HepG2 (cell line): Measurements from ENCODE around the gene ACO1. TPM values are rescaled to one million over a fixed set of nuclear protein-coding genes. Genes with fewer than 3 reads are reported as not detected.
A peak's percentile ranks its signal among the peaks of the same experiment; 100 is the strongest.

Experiments
- ATAC-seq: fragments of 200-7000 bp; cut with Tn5 transposase; 3 replicates; pipeline ENCODE4 v1.9.1; 2020; ENCODE audit warnings: mild to moderate bottlenecking, moderate library complexity
- BruUV-seq: library from RNA; stranded (reverse); fragments of 400-500 nt; replicated peaks from 2 replicates; lab custom pipeline; 2021; lab: Mats Ljungman, UMichigan
- CTCF ChIA-PET: fragments of 300-600 bp; formaldehyde crosslinking; extraction: SDS; loops from one replicate; lab custom pipeline; 2021; ENCODE audit warnings: low total read pairs, inconsistent platforms, low intra/inter-chr PET ratio; lab: Yijun Ruan, JAX
- POLR2A ChIA-PET: fragments of 350-600 bp; sonication (Branson Sonifier 250); formaldehyde crosslinking; loops from one replicate; lab custom pipeline; 2020; ENCODE audit warnings: antibody characterized with exemption, inconsistent platforms; lab: Yijun Ruan, JAX
- DNase-seq: peaks from one replicate; pipeline ENCODE4 v3.0.0-alpha.2; 2015; ENCODE audit warnings: low spot score
- FAIRE-seq: peaks from 3 replicates; lab custom pipeline; 2011; peaks lifted over from hg19 to GRCh38; lab: Jason Lieb, UNC
- H2AFZ ChIP-seq: one replicate; pipeline ENCODE4 v1.6.1; 2011; ENCODE audit warnings: low read length, inconsistent platforms
- H3K27ac ChIP-seq: fragments of 300-600 bp; 3 replicates; pipeline ENCODE4 v1.8.0; 2011; ENCODE audit warnings: mixed run types, mild to moderate bottlenecking, mixed read lengths, low read length, inconsistent platforms; ENCODE audit not compliant: insufficient read depth; ENCODE audit errors: extremely low read length
- H3K27me3 ChIP-seq, 2 experiments: fragments of 200-600 bp in 1 of 2; 2 replicates in 1 of 2; 3 replicates in 1 of 2; pipeline versions ENCODE4 v1.6.0 to v1.8.0; 2011; ENCODE audit warnings: low read length in 2 of 2, mild to moderate bottlenecking in 2 of 2, moderate library complexity in 2 of 2, inconsistent platforms in 1 of 2; ENCODE audit not compliant: insufficient read depth in 2 of 2, control insufficient read depth in 1 of 2
- H3K36me3 ChIP-seq, 2 experiments: fragments of 200-600 bp in 1 of 2; replicated peaks in 1 of 2; 2 replicates in 1 of 2; 3 replicates in 1 of 2; pipeline versions ENCODE4 v1.5.1 to v1.8.0; 2011; ENCODE audit warnings: low read length in 2 of 2, inconsistent platforms in 1 of 2; ENCODE audit not compliant: insufficient read depth in 2 of 2, control insufficient read depth in 1 of 2
- H3K4me1 ChIP-seq: 2 replicates; pipeline ENCODE4 v1.5.1; 2012; ENCODE audit warnings: low read length, inconsistent platforms; ENCODE audit not compliant: insufficient read depth
- H3K4me2 ChIP-seq: 2 replicates; pipeline ENCODE4 v1.6.0; 2011; ENCODE audit warnings: low read depth, low read length, inconsistent platforms
- H3K4me3 ChIP-seq, 3 experiments: fragments of 200-600 bp in 1 of 3; sonication (generic), shearing (Covaris generic) in 1 of 3; replicated peaks in 1 of 3; 2 replicates each; pipeline ENCODE4 v1.5.1; 2011 to 2016; ENCODE audit warnings: low read length in 3 of 3, inconsistent platforms in 2 of 3, low read depth in 2 of 3, mild to moderate bottlenecking in 2 of 3, control low read depth in 1 of 3, mixed read lengths in 1 of 3; ENCODE audit not compliant: insufficient read depth in 1 of 3
- H3K79me2 ChIP-seq: one replicate; pipeline ENCODE4 v1.6.1; 2011; ENCODE audit warnings: low read length, inconsistent platforms; ENCODE audit not compliant: insufficient read depth
- H3K9ac ChIP-seq: 2 replicates; pipeline ENCODE4 v1.6.0; 2011; ENCODE audit warnings: mild to moderate bottlenecking, low read depth, low read length, inconsistent platforms; ENCODE audit not compliant: insufficient read depth
- H3K9me3 ChIP-seq: 2 replicates; pipeline ENCODE4 v1.5.1; 2012; ENCODE audit warnings: mild to moderate bottlenecking, low read length
- H4K20me1 ChIP-seq: 2 replicates; pipeline ENCODE4 v1.6.0; 2011; ENCODE audit warnings: inconsistent platforms, mild to moderate bottlenecking, low read length, moderate library complexity; ENCODE audit not compliant: insufficient read depth
- AHR ChIP-seq: IDR thresholded peaks from 2 replicates; pipeline ENCODE4 v1.6.1; 2018; ENCODE audit warnings: missing genetic modification reagents, missing compliant biosample characterization
- BCL6 ChIP-seq: IDR thresholded peaks from 2 replicates; pipeline ENCODE4 v1.6.1; 2016; ENCODE audit warnings: missing genetic modification reagents, missing compliant biosample characterization
- BORCS8-MEF2B ChIP-seq: sonication (generic); formaldehyde crosslinking; IDR thresholded peaks from 2 replicates; pipeline ENCODE4 v1.8.0; 2022; ENCODE audit warnings: mild to moderate bottlenecking, missing genetic modification reagents
- EP300 ChIP-seq, 3 experiments: sonication (generic) in 1 of 3; formaldehyde crosslinking in 1 of 3; IDR thresholded peaks; 2 replicates each; pipeline versions ENCODE4 v1.5.1 to v1.6.1; 2011 to 2020; ENCODE audit warnings: low read depth in 2 of 3, low read length in 2 of 3, borderline replicate concordance in 1 of 3, improper control_type of control experiment in 1 of 3, mild to moderate bottlenecking in 1 of 3, missing genetic modification reagents in 1 of 3, moderate library complexity in 1 of 3
- HES4 ChIP-seq: sonication (generic); formaldehyde crosslinking; IDR thresholded peaks from 2 replicates; pipeline ENCODE4 v1.9.0; 2021; ENCODE audit warnings: mild to moderate bottlenecking, missing genetic modification reagents, borderline replicate concordance
- JDP2 ChIP-seq: sonication (generic); formaldehyde crosslinking; IDR thresholded peaks from 2 replicates; pipeline ENCODE4 v1.8.1; 2022; ENCODE audit warnings: missing genetic modification reagents, borderline replicate concordance
- KAT7 ChIP-seq: IDR thresholded peaks from 2 replicates; pipeline ENCODE4 v1.6.1; 2018; ENCODE audit warnings: borderline replicate concordance, missing compliant biosample characterization
- KMT2B ChIP-seq: IDR thresholded peaks from 2 replicates; pipeline ENCODE4 v1.6.1; 2016; ENCODE audit warnings: missing genetic modification reagents, missing compliant biosample characterization
- NCOA2 ChIP-seq: sonication (generic); formaldehyde crosslinking; IDR thresholded peaks from 2 replicates; pipeline ENCODE4 v1.8.0; 2022; ENCODE audit warnings: inconsistent platforms
- PATZ1 ChIP-seq: sonication (generic); formaldehyde crosslinking; IDR thresholded peaks from 2 replicates; pipeline ENCODE4 v1.4.0; 2020; ENCODE audit warnings: missing genetic modification reagents
- SALL1 ChIP-seq: sonication (generic); formaldehyde crosslinking; IDR thresholded peaks from 2 replicates; pipeline ENCODE4 v1.8.0; 2022; ENCODE audit warnings: mild to moderate bottlenecking, missing genetic modification reagents
- SAP130 ChIP-seq: IDR thresholded peaks from 2 replicates; pipeline ENCODE4 v1.6.1; 2016; ENCODE audit warnings: low read depth
- SOX5 ChIP-seq: IDR thresholded peaks from 2 replicates; pipeline ENCODE4 v1.6.1; 2016; ENCODE audit warnings: borderline replicate concordance
- STAG1 ChIP-seq: sonication (generic); formaldehyde crosslinking; IDR thresholded peaks from 2 replicates; pipeline ENCODE4 v1.4.0; 2020; ENCODE audit warnings: missing genetic modification reagents
- TEAD2 ChIP-seq: sonication (generic); formaldehyde crosslinking; IDR thresholded peaks from 2 replicates; pipeline ENCODE4 v1.9.0; 2021; ENCODE audit warnings: missing genetic modification reagents
- ZBTB38 ChIP-seq: sonication (generic); formaldehyde crosslinking; IDR thresholded peaks from 2 replicates; pipeline ENCODE4 v1.5.1; 2020; ENCODE audit warnings: mild to moderate bottlenecking, missing genetic modification reagents
- ZFX ChIP-seq: sonication (generic); formaldehyde crosslinking; IDR thresholded peaks from 2 replicates; pipeline ENCODE4 v1.4.0; 2020; ENCODE audit warnings: mild to moderate bottlenecking, low read depth, missing genetic modification reagents, moderate library complexity
- ZMYM2 ChIP-seq: sonication (generic); formaldehyde crosslinking; IDR thresholded peaks from 2 replicates; pipeline ENCODE4 v1.8.0; 2022; ENCODE audit warnings: mild to moderate bottlenecking, missing genetic modification reagents
- ZNF329 ChIP-seq: sonication (generic); formaldehyde crosslinking; IDR thresholded peaks from 2 replicates; pipeline ENCODE4 v1.9.0; 2021; ENCODE audit warnings: low read depth, mild to moderate bottlenecking, missing genetic modification reagents
- ZNF337 ChIP-seq: sonication (generic); formaldehyde crosslinking; IDR thresholded peaks from 2 replicates; pipeline ENCODE4 v1.5.1; 2020; ENCODE audit warnings: missing genetic modification reagents, low read depth, mild to moderate bottlenecking, borderline replicate concordance
- ZNF501 ChIP-seq: sonication (generic); formaldehyde crosslinking; IDR thresholded peaks from 2 replicates; pipeline ENCODE4 v1.5.1; 2020; ENCODE audit warnings: mild to moderate bottlenecking, moderate library complexity, missing genetic modification reagents
- ZNF879 ChIP-seq: sonication (generic); formaldehyde crosslinking; IDR thresholded peaks from 2 replicates; pipeline ENCODE4 v1.8.1; 2023; ENCODE audit warnings: missing genetic modification reagents
- WGBS: methylation state at CpG from one replicate; pipeline ENCODE4 v1.1.6; 2017; ENCODE audit warnings: low lambda C conversion rate; 5-methylcytosine and 5-hydroxymethylcytosine counted together
- in situ Hi-C: cut with HindIII; loops from 2 replicates; pipeline ENCODE4 v1.10.0; 2017; ENCODE audit warnings: low pct_unique_long_range_greater_than_20kb; ENCODE audit not compliant: extremely low pct_ligation_motif_present
- intact Hi-C: fragments of 100-400 bp; cut with micrococcal nuclease; formaldehyde crosslinking; loops from one replicate; pipeline ENCODE4 v1.10.0; 2022; ENCODE audit not compliant: unreplicated experiment
- polyA plus RNA-seq, 8 experiments: library from polyadenylated mRNA; depleted of rRNA in 3 of 8; stranded (reverse) in 7 of 8; unstranded in 1 of 8; fragments of >200 nt; fragmentation: Illumina TruSeq in 4 of 8; extraction: Trizol in 4 of 8; gene quantifications; 2 replicates each; pipeline versions ENCODE4 v1.2.1 to v1.2.3, GENCODE V29; 2011 to 2016; ENCODE audit warnings: low read depth in 4 of 8, missing spikeins in 1 of 8, mixed read lengths in 1 of 8; ENCODE audit not compliant: insufficient read depth in 1 of 8
- total RNA-seq, 5 experiments: library from RNA; depleted of rRNA; stranded (reverse); fragments of >200 nt; fragmentation: Illumina TruSeq; extraction: Trizol; gene quantifications; 2 replicates each; pipeline ENCODE4 v1.2.3, GENCODE V29; 2016; ENCODE audit warnings: low read depth in 1 of 5
- TF ChIP-seq, protein P1 (sequence below): IDR thresholded peaks from 2 replicates; pipeline ENCODE4 v1.6.1; 2016; ENCODE audit warnings: low read depth, borderline replicate concordance
- TF ChIP-seq, protein P2 (sequence below): sonication (generic); formaldehyde crosslinking; IDR thresholded peaks from 2 replicates; pipeline ENCODE4 v1.5.1; 2020; ENCODE audit warnings: missing genetic modification reagents, mild to moderate bottlenecking, borderline replicate concordance

ACO1 gene
- total and polyA plus RNA-seq, 2 of the 13 experiments (the other 11 are each of a cell fraction or from before 2014, with no cell fraction given), result 20.1 to 48.2 TPM

DNA sequence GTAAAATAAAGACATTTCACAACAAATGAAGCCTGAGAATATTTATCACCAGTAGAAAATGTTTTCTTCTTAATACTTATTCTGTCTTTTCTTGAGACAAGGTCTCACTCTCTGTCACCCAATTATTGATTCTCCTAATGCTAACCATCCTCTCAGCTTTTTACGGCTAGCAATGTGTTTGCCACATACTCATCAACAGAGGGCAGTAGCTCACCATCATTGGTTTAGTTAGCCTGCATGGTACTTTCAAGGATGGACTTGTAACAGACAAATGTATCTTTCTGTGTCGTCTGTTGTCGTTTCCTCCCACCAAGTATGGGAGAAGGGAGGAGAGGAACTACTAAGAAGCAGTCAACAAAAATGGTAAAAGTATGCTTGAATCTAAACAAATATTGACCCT, 5.9 kb upstream of the ACO1 start:
- DNase-seq, result peak; percentile 76
- no peak for TF ChIP-seq KMT2B (CRISPR knock-in tag)
- no peak for TF ChIP-seq BORCS8-MEF2B (CRISPR knock-in tag)
- TF ChIP-seq SALL1 (CRISPR knock-in tag), result no peak
- no peak for TF ChIP-seq KAT7 (CRISPR knock-in tag)
- TF ChIP-seq ZFX (CRISPR knock-in tag), result no peak
- TF ChIP-seq BCL6, result 0 out of 2 replicates have a peak, but pooled peaks have one; percentile 21
- TF ChIP-seq ZBTB38 (CRISPR knock-in tag), result no peak
- no peak for TF ChIP-seq ZMYM2
- TF ChIP-seq STAG1 (CRISPR knock-in tag), result peak; percentile 98
- TF ChIP-seq SOX5 (CRISPR knock-in tag), result no peak
- peak; percentile 42; the same call in 1 of the 2 replicates for TF ChIP-seq SAP130 (CRISPR knock-in tag)
- no peak for TF ChIP-seq AHR (CRISPR knock-in tag)
- TF ChIP-seq ZNF337 (CRISPR knock-in tag), result no peak
- no peak for TF ChIP-seq TEAD2
- peak; percentile 32; the same call in 1 of the 2 replicates for TF ChIP-seq NCOA2 (CRISPR knock-in tag)
- TF ChIP-seq JDP2 (CRISPR knock-in tag), result no peak
- TF ChIP-seq, protein P1, sequence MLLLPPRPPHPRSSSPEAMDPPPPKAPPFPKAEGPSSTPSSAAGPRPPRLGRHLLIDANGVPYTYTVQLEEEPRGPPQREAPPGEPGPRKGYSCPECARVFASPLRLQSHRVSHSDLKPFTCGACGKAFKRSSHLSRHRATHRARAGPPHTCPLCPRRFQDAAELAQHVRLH (CRISPR knock-in tag), result no peak
- no peak for TF ChIP-seq EP300 (IDR thresholded peaks at IDR 0.05; ENCODE audit: low read depth in 2 of 2, low read length in 2 of 2)
- TF ChIP-seq EP300 (CRISPR knock-in tag; IDR thresholded peaks at IDR 0.05; ENCODE audit: borderline replicate concordance), result no peak
- no peak for TF ChIP-seq ZNF501 (CRISPR knock-in tag)
- no peak for TF ChIP-seq PATZ1 (CRISPR knock-in tag)
- no peak for TF ChIP-seq ZNF329 (CRISPR knock-in tag)
- TF ChIP-seq ZNF879, result no peak
- no peak for TF ChIP-seq HES4 (CRISPR knock-in tag)
- TF ChIP-seq, protein P2, sequence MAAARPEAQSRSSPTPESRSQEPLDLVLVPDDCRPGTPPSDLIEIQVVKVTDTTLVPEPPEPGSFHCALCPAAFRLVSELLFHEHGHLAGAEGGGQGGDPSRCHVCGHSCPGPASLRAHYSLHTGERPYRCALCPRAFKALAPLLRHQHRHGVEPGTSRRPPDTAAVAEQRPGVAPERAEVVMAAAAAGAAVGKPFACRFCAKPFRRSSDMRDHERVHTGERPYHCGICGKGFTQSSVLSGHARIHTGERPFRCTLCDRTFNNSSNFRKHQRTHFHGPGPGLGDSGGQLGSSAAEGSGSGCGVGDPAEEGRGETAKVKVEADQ (CRISPR knock-in tag), result no peak

More for the DNA sequence above, 5.9 kb upstream of the ACO1 start:
- peak overlapping the region; percentile 50 for H3K4me2 ChIP-seq
- H3K27ac ChIP-seq, result no peak overlapping the region
- CTCF ChIA-PET, result interaction anchor here (1.3 to 4.1 kb wide), 8 partner anchors 17 to 590 kb away, joined by 4 to 115 read pairs (median 24); partner anchors contain the start of genes NDUFB6 and RIGI
- H3K36me3 ChIP-seq, result no peaks in the 10 kb centered on the region
- H3K4me3 ChIP-seq, result no peak overlapping the region; a peak in 1 of 6 replicates
- no peak overlapping the region for H3K9ac ChIP-seq
- 0% methylated on average over 3 of the region's 3 CpGs for WGBS
- peak; percentile 86 for ATAC-seq
- H3K9me3 ChIP-seq, result no peaks in the 10 kb centered on the region
- H4K20me1 ChIP-seq, result no peaks in the 10 kb centered on the region
- intact Hi-C loops, result loop anchor here (1.0 kb wide), 1 partner anchor 201 kb away; no protein-coding TSS in a partner anchor
- BruUV-seq, result no TSS peak
- H3K79me2 ChIP-seq, result no peaks in the 10 kb centered on the region
- peaks cover 26% of the 10 kb centered on the region for H3K4me1 ChIP-seq
- in situ Hi-C loops, result no loop called here
- FAIRE-seq, result peak; percentile 92
- POLR2A ChIA-PET, result interaction anchor here (1.1 to 1.7 kb wide), 3 partner anchors 171 to 203 kb away, joined by 3 to 7 read pairs (median 4); partner anchors contain the start of gene NDUFB6
- no peak overlapping the region for H2AFZ ChIP-seq
- H3K27me3 ChIP-seq, result no peaks in the 10 kb centered on the region
